ENCODE measurements around the gene FEM1B.
"Not testable (repeated sequence)": the region's sequence is repeated elsewhere in the genome, so short reads cannot be mapped to it uniquely, and the experiment has no call there.

FEM1B gene

DNA sequence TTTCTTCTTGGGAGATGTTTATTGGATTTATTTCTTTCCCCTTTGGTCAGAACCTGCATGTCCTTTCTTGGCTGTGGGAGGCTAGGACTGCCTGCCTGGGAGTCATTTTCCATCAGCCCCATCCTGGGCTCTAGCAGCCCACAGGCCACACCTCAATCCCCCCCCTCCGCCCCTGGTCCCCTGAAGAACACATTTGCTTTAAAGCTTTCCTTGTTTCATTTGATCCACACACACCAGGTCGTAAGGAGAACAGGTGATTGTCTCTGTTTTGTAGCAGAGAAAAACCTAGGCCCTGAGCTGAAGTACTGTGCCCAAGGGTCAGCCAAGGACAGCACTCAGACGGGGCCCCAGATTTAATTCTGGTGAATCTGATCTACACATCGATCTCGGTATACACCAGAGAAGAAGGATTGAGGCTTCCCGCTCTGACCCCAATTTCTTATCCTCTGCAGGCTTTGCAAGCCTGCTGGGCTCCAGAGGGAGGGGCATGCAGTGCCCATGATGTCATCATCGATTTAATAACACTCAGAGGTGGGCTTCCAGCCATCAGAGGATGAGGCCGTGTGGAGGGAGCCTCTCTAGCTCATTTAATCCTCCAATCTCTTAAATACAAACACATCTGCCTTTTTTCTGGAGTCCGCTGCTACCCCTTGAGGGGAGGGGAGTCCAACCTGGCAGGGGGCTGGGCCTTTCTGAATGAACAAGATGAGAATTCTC lies 46.3 kb upstream of the FEM1B start:
- DNase-seq (ENCODE audit: low read depth): no peak
- TF ChIP-seq, protein P1, sequence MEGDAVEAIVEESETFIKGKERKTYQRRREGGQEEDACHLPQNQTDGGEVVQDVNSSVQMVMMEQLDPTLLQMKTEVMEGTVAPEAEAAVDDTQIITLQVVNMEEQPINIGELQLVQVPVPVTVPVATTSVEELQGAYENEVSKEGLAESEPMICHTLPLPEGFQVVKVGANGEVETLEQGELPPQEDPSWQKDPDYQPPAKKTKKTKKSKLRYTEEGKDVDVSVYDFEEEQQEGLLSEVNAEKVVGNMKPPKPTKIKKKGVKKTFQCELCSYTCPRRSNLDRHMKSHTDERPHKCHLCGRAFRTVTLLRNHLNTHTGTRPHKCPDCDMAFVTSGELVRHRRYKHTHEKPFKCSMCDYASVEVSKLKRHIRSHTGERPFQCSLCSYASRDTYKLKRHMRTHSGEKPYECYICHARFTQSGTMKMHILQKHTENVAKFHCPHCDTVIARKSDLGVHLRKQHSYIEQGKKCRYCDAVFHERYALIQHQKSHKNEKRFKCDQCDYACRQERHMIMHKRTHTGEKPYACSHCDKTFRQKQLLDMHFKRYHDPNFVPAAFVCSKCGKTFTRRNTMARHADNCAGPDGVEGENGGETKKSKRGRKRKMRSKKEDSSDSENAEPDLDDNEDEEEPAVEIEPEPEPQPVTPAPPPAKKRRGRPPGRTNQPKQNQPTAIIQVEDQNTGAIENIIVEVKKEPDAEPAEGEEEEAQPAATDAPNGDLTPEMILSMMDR (IDR thresholded peaks at IDR 0.05; ENCODE audit: low read depth, low read length, missing control alignments): no peak
- in situ Hi-C loops (cut with HindIII; ENCODE audit: low sequenced_read_pairs): no loop called here

DNA sequence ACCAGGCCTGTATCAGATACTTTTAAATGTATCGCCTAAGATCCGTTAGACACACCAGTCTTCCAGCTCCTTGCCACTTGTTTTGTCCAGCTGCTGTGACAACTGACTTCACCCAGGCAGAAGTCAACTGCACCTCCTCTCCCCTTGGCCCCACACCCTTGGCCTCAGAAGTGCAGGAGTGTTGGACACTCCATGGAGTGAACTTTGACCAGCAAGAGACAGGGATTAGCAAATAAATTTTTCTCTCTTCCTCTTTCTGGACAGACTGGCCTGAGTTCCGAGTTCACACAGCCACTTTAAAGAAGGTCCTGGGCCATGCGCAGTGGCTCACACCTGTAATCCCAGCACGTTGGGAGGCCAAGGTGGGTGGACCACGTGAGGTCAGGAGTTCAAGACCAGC lies 45.1 kb upstream of the FEM1B start:
- in situ Hi-C loops (cut with HindIII; ENCODE audit: low sequenced_read_pairs): no loop called here
- H3K4me3 ChIP-seq (ENCODE audit: low read depth, low read length): no peak overlapping the region
- no peak for DNase-seq (ENCODE audit: low read depth)
- TF ChIP-seq, protein P1 (IDR thresholded peaks at IDR 0.05; ENCODE audit: low read depth, low read length, missing control alignments): no peak

More for the DNA sequence above, 46.3 kb upstream of the FEM1B start:
- no peak overlapping the region for H3K4me3 ChIP-seq (ENCODE audit: low read depth, low read length)

DNA sequence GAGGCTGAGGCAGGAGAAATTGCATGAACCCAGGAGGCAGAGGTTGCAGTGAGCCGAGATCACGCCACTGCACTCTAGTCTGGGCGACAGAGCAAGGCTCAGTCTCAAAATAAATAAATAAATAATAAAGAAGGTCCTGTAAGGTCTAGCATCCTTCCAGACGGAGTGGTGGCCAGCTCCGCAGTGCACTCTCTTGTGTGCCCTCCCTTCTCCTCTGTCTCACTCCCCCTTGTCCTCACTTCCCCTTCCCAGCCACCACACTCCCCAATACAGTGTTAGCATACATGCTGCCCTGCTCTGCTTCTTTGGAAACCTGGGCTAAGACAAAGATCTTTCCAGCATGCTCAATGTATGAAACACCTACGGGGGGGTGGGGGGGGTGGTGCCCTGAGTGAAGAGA lies 44.6 kb upstream of the FEM1B start:
- in situ Hi-C loops (cut with HindIII; ENCODE audit: low sequenced_read_pairs): no loop called here
- TF ChIP-seq, protein P1 (IDR thresholded peaks at IDR 0.05; ENCODE audit: low read depth, low read length, missing control alignments): no peak
- H3K4me3 ChIP-seq (ENCODE audit: low read depth, low read length): no peak overlapping the region
- no peak for DNase-seq (ENCODE audit: low read depth)

DNA sequence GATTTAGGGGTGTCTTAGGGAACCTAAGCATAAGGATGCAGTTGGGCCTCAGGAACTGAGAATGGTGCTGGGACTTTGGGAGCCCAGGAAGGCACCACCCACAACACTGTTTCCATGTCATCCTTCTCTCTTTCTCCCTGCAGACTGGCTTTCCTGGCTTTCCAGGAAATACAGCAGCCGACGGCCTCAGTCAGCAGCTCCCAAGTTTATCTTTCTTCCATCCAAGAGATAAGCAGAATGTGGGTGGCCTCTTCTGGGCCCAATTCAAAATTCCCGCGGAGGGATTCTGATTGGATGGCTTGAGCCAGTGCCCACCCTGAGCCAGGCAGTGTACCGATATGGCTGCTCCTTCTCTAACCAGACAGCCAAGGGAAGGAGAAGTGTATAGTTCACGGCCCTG lies 43.5 kb upstream of the FEM1B start:
- TF ChIP-seq, protein P1 (IDR thresholded peaks at IDR 0.05; ENCODE audit: low read depth, low read length, missing control alignments): no peak
- no peak overlapping the region for H3K4me3 ChIP-seq (ENCODE audit: low read depth, low read length)
- no peak for DNase-seq (ENCODE audit: low read depth)
- in situ Hi-C loops (cut with HindIII; ENCODE audit: low sequenced_read_pairs): no loop called here

DNA sequence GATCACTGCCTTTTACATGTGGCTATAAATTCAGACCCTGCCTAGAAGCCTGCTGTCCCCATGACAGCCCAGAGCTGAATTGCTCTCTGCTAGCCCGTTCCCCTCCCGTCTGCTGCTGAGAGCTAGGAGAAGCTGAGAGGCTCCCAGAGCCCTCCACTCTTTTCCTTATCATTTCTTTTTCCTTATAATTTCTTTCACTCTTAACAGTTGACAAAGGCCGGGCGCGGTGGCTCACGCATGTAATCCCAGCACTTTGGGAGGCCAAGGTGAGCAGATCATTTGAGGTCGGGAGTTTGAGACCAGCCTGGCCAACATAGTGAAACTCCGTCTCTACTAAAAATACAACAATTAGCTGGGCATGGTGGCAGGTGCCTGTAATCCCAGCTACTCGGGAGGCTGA lies 43.0 kb upstream of the FEM1B start:
- DNase-seq (ENCODE audit: low read depth); H3K4me3 ChIP-seq (ENCODE audit: low read depth, low read length); in situ Hi-C loops (cut with HindIII; ENCODE audit: low sequenced_read_pairs): not testable (repeated sequence)

DNA sequence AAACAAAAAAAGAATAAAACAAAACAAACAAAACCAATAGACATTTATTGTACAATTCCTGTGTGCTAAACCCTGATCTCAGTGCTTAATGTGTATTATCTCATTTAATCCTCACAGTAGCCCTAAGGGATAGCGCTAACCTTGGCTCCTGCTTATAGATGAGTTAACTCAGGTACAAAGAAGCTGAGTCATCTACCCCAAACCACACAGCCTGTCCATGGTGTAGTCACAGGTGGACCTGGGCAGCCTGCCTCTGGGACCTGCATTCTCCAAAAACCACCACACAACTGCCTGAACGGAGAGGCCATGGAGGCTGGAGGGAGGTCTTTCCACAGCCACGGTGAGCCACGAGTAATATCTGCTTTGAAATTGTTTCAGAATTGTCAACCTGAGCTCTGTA lies 42.5 kb upstream of the FEM1B start:
- no peak for DNase-seq (ENCODE audit: low read depth)
- in situ Hi-C loops (cut with HindIII; ENCODE audit: low sequenced_read_pairs): no loop called here
- H3K4me3 ChIP-seq (ENCODE audit: low read depth, low read length): no peak overlapping the region
- TF ChIP-seq, protein P1 (IDR thresholded peaks at IDR 0.05; ENCODE audit: low read depth, low read length, missing control alignments): no peak

DNA sequence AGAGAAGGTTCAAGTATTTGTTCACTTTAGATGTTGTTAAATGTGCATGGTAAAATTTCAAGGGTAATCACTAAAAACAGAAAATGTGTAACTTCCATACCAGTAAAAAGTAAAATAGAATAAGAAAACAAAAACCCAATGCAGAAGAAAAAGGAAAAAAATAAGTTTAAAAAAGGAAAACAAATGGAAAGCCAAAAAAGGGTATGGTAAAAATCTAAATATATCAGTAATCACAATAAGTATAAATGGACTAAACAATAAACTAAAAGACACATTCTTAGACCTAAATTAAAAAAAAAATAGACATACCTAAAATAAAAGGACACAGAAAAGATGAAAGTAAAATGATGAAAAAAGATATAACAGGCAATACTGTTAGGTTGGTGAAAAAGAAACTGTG lies 38.5 kb upstream of the FEM1B start:
- no peak overlapping the region for H3K4me3 ChIP-seq (ENCODE audit: low read depth, low read length)
- TF ChIP-seq, protein P1 (IDR thresholded peaks at IDR 0.05; ENCODE audit: low read depth, low read length, missing control alignments): no peak
- no peak for DNase-seq (ENCODE audit: low read depth)
- in situ Hi-C loops (cut with HindIII; ENCODE audit: low sequenced_read_pairs): no loop called here

Data from astrocyte of the cerebellum (primary cell).